HepG2 (cell line): Measurements from ENCODE around the gene ANAPC2. TPM values are rescaled to one million over a fixed set of nuclear protein-coding genes. Genes with fewer than 3 reads are reported as not detected.

Source experiments
- ATF1 ChIP-seq: IDR thresholded peaks from 2 replicates; pipeline ENCODE4 v1.6.1; 2016; ENCODE audit warnings: mild to moderate bottlenecking, control low read depth
- EED ChIP-seq: sonication (generic); formaldehyde crosslinking; IDR thresholded peaks from 2 replicates; pipeline ENCODE4 v1.5.0; 2020; ENCODE audit warnings: mild to moderate bottlenecking, missing genetic modification reagents
- HMGA1 ChIP-seq: sonication (generic); formaldehyde crosslinking; conservative IDR thresholded peaks from 2 replicates; pipeline ENCODE4 v1.4.0; 2020; ENCODE audit warnings: missing genetic modification reagents
- JUND ChIP-seq: sonication (generic); formaldehyde crosslinking; IDR thresholded peaks from 2 replicates; pipeline ENCODE4 v1.8.0; 2022; ENCODE audit warnings: mild to moderate bottlenecking, missing genetic modification reagents
- MAZ ChIP-seq, 2 experiments: sonication (generic) in 1 of 2; formaldehyde crosslinking in 1 of 2; IDR thresholded peaks; 2 replicates each; pipeline versions ENCODE4 v1.5.0 to v1.6.1; 2012 to 2020; ENCODE audit warnings: low read depth in 2 of 2, mild to moderate bottlenecking in 2 of 2, borderline replicate concordance in 1 of 2, improper control_type of control experiment in 1 of 2, low read length in 1 of 2, missing genetic modification reagents in 1 of 2, moderate library complexity in 1 of 2
- MIXL1 ChIP-seq: IDR thresholded peaks from 2 replicates; pipeline ENCODE4 v1.6.1; 2016
- NR2C2 ChIP-seq: sonication (generic); formaldehyde crosslinking; IDR thresholded peaks from 2 replicates; pipeline ENCODE4 v1.4.0; 2020; ENCODE audit warnings: missing genetic modification reagents, mild to moderate bottlenecking, moderate library complexity, borderline replicate concordance
- POLR2G ChIP-seq: fragments of 200-400 bp; formaldehyde crosslinking; IDR thresholded peaks from 2 replicates; pipeline ENCODE4 v1.6.1; 2018; ENCODE audit warnings: mild to moderate bottlenecking, low read depth, low read length, moderate library complexity
- REST ChIP-seq, 2 experiments: IDR thresholded peaks; 2 replicates each; pipeline ENCODE4 v1.6.1; 2011 to 2012; ENCODE audit warnings: low read length in 2 of 2, borderline replicate concordance in 1 of 2, low read depth in 1 of 2, mild to moderate bottlenecking in 1 of 2, moderate library complexity in 1 of 2
- SNRNP70 ChIP-seq: fragments of 200-400 bp; formaldehyde crosslinking; IDR thresholded peaks from 2 replicates; pipeline ENCODE4 v1.6.1; 2017; ENCODE audit warnings: mild to moderate bottlenecking, low read depth, low read length, moderate library complexity
- SOX6 ChIP-seq, 2 experiments: fragments of 450-650 bp in 1 of 2; sonication (generic) in 1 of 2; formaldehyde crosslinking in 1 of 2; IDR thresholded peaks; 2 replicates each; pipeline versions ENCODE4 v1.4.0 to v1.6.1; 2017 to 2020; ENCODE audit warnings: antibody characterized with exemption in 1 of 2, mild to moderate bottlenecking in 1 of 2, missing genetic modification reagents in 1 of 2
- TARDBP ChIP-seq: sonication (generic); formaldehyde crosslinking; IDR thresholded peaks from 2 replicates; pipeline ENCODE4 v1.8.0; 2022; ENCODE audit warnings: mild to moderate bottlenecking, missing genetic modification reagents
- TCF7 ChIP-seq: sonication (generic); IDR thresholded peaks from 2 replicates; pipeline ENCODE4 v1.6.1; 2016; ENCODE audit warnings: antibody characterized with exemption, low read depth
- YEATS2 ChIP-seq: sonication (generic); formaldehyde crosslinking; IDR thresholded peaks from 2 replicates; pipeline ENCODE4 v1.4.0; 2020; ENCODE audit warnings: missing genetic modification reagents, borderline replicate concordance
- ZBTB14 ChIP-seq: sonication (generic); formaldehyde crosslinking; IDR thresholded peaks from 2 replicates; pipeline ENCODE4 v1.4.0; 2020; ENCODE audit warnings: missing genetic modification reagents
- ZFAT ChIP-seq: sonication (generic); formaldehyde crosslinking; conservative IDR thresholded peaks from 2 replicates; pipeline ENCODE4 v1.8.1; 2023; ENCODE audit warnings: missing genetic modification reagents, inconsistent platforms
- ZKSCAN1 ChIP-seq: fragments of 150-350 bp; IDR thresholded peaks from 2 replicates; pipeline ENCODE4 v1.6.1; 2014; ENCODE audit warnings: low read length
- ZNF275 ChIP-seq: sonication (generic); formaldehyde crosslinking; IDR thresholded peaks from 2 replicates; pipeline ENCODE4 v1.8.0; 2022; ENCODE audit warnings: missing genetic modification reagents, mild to moderate bottlenecking, inconsistent platforms, borderline replicate concordance
- ZNF547 ChIP-seq: sonication (generic); formaldehyde crosslinking; IDR thresholded peaks from 2 replicates; pipeline ENCODE4 v1.5.1; 2020; ENCODE audit warnings: mild to moderate bottlenecking, missing genetic modification reagents
- ZNF589 ChIP-seq: sonication (generic); formaldehyde crosslinking; conservative IDR thresholded peaks from 2 replicates; pipeline ENCODE4 v1.8.0; 2022; ENCODE audit warnings: mild to moderate bottlenecking, moderate library complexity, missing genetic modification reagents
- ZSCAN29 ChIP-seq: sonication (generic); formaldehyde crosslinking; conservative IDR thresholded peaks from 2 replicates; pipeline ENCODE4 v1.4.0; 2020; ENCODE audit warnings: mild to moderate bottlenecking, missing genetic modification reagents
- polyA plus RNA-seq, 8 experiments: library from polyadenylated mRNA; depleted of rRNA in 3 of 8; stranded (reverse) in 7 of 8; unstranded in 1 of 8; fragments of >200 nt; fragmentation: Illumina TruSeq in 4 of 8; extraction: Trizol in 4 of 8; gene quantifications; 2 replicates each; pipeline versions ENCODE4 v1.2.1 to v1.2.3, GENCODE V29; 2011 to 2016; ENCODE audit warnings: low read depth in 4 of 8, missing spikeins in 1 of 8, mixed read lengths in 1 of 8; ENCODE audit not compliant: insufficient read depth in 1 of 8
- total RNA-seq, 5 experiments: library from RNA; depleted of rRNA; stranded (reverse); fragments of >200 nt; fragmentation: Illumina TruSeq; extraction: Trizol; gene quantifications; 2 replicates each; pipeline ENCODE4 v1.2.3, GENCODE V29; 2016; ENCODE audit warnings: low read depth in 1 of 5

The ANAPC2 gene
- total and polyA plus RNA-seq, 2 of the 13 experiments (the other 11 are each of a cell fraction or from before 2014, with no cell fraction given) = 12.3 to 15.4 TPM

- TF ChIP-seq NR2C2 (peak; percentile 80), ZBTB14 (CRISPR knock-in tag) (peak; percentile 59; the same call in 1 of the 2 replicates), SNRNP70 (no peak), HMGA1 (CRISPR knock-in tag) (no peak), TARDBP (peak; percentile 97), ATF1 (CRISPR knock-in tag) (peak; percentile 99), ZFAT (CRISPR knock-in tag) (no peak), EED (CRISPR knock-in tag) (no peak), MIXL1 (CRISPR knock-in tag) (peak; percentile 67; the same call in 1 of the 2 replicates), ZKSCAN1 (peak; percentile 84), ZNF589 (peak; percentile 59; the same call in 1 of the 2 replicates), REST (IDR thresholded peaks at IDR 0.05; ENCODE audit: borderline replicate concordance in 1 of 2, low read depth in 1 of 2, low read length in 2 of 2) (no peak; a peak in 1 of 4 replicates), TCF7 (no peak), ZNF547 (CRISPR knock-in tag) (peak; percentile 94; the same call in 1 of the 2 replicates), POLR2G (peak; percentile 75), ZNF275 (CRISPR knock-in tag) (peak; percentile 94), ZSCAN29 (CRISPR knock-in tag) (no peak), MAZ (IDR thresholded peaks at IDR 0.05; ENCODE audit: borderline replicate concordance, low read depth, low read length) (no peak; the same call in 1 of the 2 replicates), MAZ (CRISPR knock-in tag; IDR thresholded peaks at IDR 0.05; ENCODE audit: low read depth) (peak; percentile 85), SOX6 (IDR thresholded peaks at IDR 0.05) (no peak), SOX6 (CRISPR knock-in tag; IDR thresholded peaks at IDR 0.05) (peak; percentile 32), JUND (peak; percentile 87; the same call in 1 of the 2 replicates), YEATS2 (CRISPR knock-in tag) (peak; percentile 98)
Measured at GRCh38 chr9:137188490-137189296, at the start of gene ANAPC2, which contains the start of gene SSNA1 (continued).
